OCI-LY1 (cell line): ENCODE data around the gene COPS7A.
A peak's percentile ranks its signal among the peaks of the same experiment; 100 is the strongest.

Experiments used
- CTCF ChIP-seq: fragments of 200-600 bp; sonication (generic), shearing (Covaris generic); IDR thresholded peaks from 2 replicates; pipeline ENCODE4 v1.5.1; 2017; ENCODE audit warnings: mild to moderate bottlenecking, antibody characterized with exemption, low read length, moderate library complexity, mixed read lengths
- EZH2 ChIP-seq: fragments of 200-600 bp; sonication (generic), shearing (Covaris generic); IDR thresholded peaks from 2 replicates; pipeline ENCODE4 v1.8.0; 2017; ENCODE audit warnings: borderline replicate concordance, mixed run types, mild to moderate bottlenecking, antibody characterized with exemption, low read length, moderate library complexity, mixed read lengths

GRCh38 chr12:6697584-6698351 lies 26.1 kb upstream of the COPS7A start:
- no peak for TF ChIP-seq EZH2
- peak; percentile 67; the same call in 1 of the 2 replicates for TF ChIP-seq CTCF
